Measurements from ENCODE around the gene RPL36AL.

Gene RPL36AL

DNA sequence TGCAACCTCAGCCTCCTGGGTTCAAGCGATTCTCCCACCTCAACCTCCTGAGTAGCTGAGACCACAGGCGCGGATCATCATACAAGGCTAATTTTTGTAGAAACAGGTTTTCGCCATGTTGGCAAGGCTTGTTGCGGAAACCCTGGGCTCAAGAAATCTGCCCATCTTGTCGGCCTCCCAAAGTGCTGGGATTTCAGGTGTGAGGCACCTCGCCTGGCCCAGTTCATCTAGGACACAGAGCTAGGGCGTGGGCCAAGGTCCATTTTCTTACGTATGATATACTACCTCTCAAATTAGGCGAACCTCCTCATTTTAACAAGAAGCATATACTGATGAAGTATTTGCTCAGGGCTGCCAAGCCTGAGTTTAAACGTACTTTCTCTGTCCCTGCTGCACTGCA, 36.4 kb downstream of the RPL36AL start:
- no peak for FAIRE-seq
- DNase-seq (ENCODE audit: insufficient read length, low spot score), result no peak
- TF ChIP-seq, protein P1, sequence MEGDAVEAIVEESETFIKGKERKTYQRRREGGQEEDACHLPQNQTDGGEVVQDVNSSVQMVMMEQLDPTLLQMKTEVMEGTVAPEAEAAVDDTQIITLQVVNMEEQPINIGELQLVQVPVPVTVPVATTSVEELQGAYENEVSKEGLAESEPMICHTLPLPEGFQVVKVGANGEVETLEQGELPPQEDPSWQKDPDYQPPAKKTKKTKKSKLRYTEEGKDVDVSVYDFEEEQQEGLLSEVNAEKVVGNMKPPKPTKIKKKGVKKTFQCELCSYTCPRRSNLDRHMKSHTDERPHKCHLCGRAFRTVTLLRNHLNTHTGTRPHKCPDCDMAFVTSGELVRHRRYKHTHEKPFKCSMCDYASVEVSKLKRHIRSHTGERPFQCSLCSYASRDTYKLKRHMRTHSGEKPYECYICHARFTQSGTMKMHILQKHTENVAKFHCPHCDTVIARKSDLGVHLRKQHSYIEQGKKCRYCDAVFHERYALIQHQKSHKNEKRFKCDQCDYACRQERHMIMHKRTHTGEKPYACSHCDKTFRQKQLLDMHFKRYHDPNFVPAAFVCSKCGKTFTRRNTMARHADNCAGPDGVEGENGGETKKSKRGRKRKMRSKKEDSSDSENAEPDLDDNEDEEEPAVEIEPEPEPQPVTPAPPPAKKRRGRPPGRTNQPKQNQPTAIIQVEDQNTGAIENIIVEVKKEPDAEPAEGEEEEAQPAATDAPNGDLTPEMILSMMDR (IDR thresholded peaks at IDR 0.05; ENCODE audit: insufficient read depth, missing control alignments), result no peak

- no peak for DNase-seq (ENCODE audit: insufficient read length, low spot score)
- no peak for FAIRE-seq
- TF ChIP-seq, protein P1 (IDR thresholded peaks at IDR 0.05; ENCODE audit: insufficient read depth, missing control alignments), result no peak
These were observed 36.8 kb downstream of the RPL36AL start for GRCh38 chr14:49583629-49584028.

- DNase-seq (ENCODE audit: insufficient read length, low spot score) (no peak), FAIRE-seq (no peak)
- TF ChIP-seq, protein P1 (IDR thresholded peaks at IDR 0.05; ENCODE audit: insufficient read depth, missing control alignments), result no peak
These were observed 38.1 kb downstream of the RPL36AL start for GRCh38 chr14:49582113-49582977.

DNA sequence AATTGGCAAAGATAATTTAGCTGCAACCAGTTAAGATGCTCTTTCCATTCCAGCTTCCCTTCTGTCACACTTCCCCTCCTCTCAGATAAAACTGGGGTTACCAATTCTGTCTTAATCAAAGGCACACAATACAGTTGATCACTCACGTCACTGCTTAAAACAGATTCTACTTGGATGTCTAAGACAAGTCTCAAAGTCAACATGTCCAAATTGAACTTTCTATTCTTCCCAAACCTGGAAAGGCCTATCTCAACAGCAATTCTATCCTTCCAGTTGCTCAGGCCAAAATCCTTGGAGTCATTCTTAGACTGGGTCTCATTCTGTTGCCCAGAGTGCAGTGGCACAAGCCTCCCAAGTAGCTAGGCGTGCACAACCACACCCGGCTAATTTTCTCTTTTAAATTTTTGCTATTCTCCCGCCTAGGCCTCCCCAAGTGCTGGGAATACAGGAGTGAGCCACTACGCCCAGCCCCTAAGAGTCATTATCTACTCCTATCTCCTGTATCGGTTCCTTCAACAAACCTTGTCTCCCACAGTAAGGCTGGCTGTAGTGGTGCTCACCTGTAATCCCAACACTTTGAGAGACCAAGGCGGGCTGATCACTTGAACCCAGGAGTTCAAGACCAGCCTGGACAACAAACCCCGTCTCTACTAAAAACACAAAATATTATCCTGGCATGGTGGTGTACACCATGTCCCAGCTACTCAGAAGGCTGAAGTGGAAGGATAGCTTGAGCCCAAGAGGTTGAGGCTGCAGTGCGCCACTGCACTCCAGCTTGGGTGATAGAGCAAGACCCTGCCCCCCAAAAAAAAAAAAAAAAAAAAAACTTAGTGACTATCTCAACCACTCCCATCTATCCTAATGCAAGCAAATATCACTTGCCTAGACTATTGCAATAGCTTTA, 39.0 kb downstream of the RPL36AL start:
- TF ChIP-seq, protein P1 (IDR thresholded peaks at IDR 0.05; ENCODE audit: insufficient read depth, missing control alignments), result no peak
- no peak for FAIRE-seq
- no peak for DNase-seq (ENCODE audit: insufficient read length, low spot score)

DNA sequence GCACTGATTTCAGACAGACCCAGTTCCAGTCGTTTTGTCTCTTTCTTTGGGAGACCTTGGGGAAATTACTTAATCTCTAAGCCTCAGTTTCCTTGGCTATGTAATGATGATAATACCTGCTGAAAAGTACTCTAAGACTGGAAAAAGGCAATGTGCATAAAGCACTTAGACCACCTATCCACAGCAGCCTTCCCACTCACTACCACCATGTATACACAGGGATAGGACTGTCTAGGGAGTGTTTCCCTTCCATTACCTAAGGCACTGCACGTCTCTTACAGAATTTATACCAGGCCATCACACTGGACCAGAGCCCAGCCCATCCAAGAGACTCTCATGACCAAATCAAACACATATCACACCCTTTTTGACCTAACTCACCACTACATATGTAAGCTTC, 40.6 kb downstream of the RPL36AL start:
- no peak for DNase-seq (ENCODE audit: insufficient read length, low spot score)
- no peak for FAIRE-seq
- TF ChIP-seq, protein P1 (IDR thresholded peaks at IDR 0.05; ENCODE audit: insufficient read depth, missing control alignments), result no peak

DNA sequence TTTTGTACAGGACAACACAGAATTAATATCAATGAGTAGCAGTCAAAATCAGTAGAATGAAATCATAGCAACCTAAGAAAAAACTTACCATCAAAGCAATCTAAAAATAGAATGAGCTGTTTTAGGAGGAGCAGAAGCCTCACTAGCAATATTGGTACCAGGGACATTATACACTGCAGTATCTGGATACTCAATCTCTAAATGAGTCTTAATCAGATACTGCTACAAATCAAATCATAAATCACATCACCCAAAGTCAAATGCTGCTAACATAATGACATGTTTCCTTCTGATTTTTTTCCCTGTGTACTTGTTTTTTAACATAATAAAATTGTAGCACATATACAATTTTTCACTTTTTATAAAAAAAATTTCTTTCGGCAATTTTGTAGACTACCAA, 42.3 kb downstream of the RPL36AL start:
- DNase-seq (ENCODE audit: insufficient read length, low spot score) (no peak), FAIRE-seq (no peak)

More for the DNA sequence above, 42.3 kb downstream of the RPL36AL start:
- TF ChIP-seq, protein P1 (IDR thresholded peaks at IDR 0.05; ENCODE audit: insufficient read depth, missing control alignments), result no peak
